Endothelial cell of umbilical vein (primary cell): Measurements from ENCODE around the gene EPHA10. TPM values are rescaled to one million over a fixed set of nuclear protein-coding genes. Genes with fewer than 3 reads are reported as not detected.

Experiments
- BruUV-seq: library from RNA; stranded (reverse); fragments of 400-500 nt; replicated peaks from 2 replicates; lab custom pipeline; 2021; lab: Mats Ljungman, UMichigan
- CTCF ChIA-PET: fragments of 300-600, 350-600 bp; sonication (Branson Sonifier 250); formaldehyde crosslinking; loops from one replicate; lab custom pipeline; 2021; ENCODE audit warnings: antibody characterized with exemption, inconsistent platforms; lab: Charles Lee
- POLR2A ChIA-PET: fragments of 300-600, 350-600 bp; sonication (Branson Sonifier 250); formaldehyde crosslinking; loops from one replicate; lab custom pipeline; 2021; ENCODE audit warnings: antibody characterized with exemption, inconsistent platforms; lab: Charles Lee
- DNase-seq: peaks from one replicate; pipeline ENCODE4 v3.0.0-alpha.2; 2011; ENCODE audit warnings: low read depth, low spot score
- FAIRE-seq: peaks from 2 replicates; lab custom pipeline; 2011; peaks lifted over from hg19 to GRCh38; lab: Jason Lieb, UNC
- H2AFZ ChIP-seq: 2 replicates; pipeline ENCODE4 v1.6.0; 2012; ENCODE audit warnings: low read depth, low read length, control low read depth, inconsistent platforms
- H3K27ac ChIP-seq: 2 replicates; pipeline ENCODE4 v1.5.1; 2011; ENCODE audit warnings: low read depth, mild to moderate bottlenecking, control low read depth, low read length, moderate library complexity; ENCODE audit not compliant: insufficient read depth
- H3K27me3 ChIP-seq, 2 experiments: 2 replicates each; pipeline versions ENCODE4 v1.6.0 to v1.6.1; 2011; ENCODE audit warnings: low read length in 2 of 2, mixed read lengths in 1 of 2; ENCODE audit not compliant: control insufficient read depth in 2 of 2, insufficient read depth in 2 of 2
- H3K36me3 ChIP-seq, 2 experiments: 2 replicates in 1 of 2; 3 replicates in 1 of 2; pipeline ENCODE4 v1.5.1; 2011; ENCODE audit warnings: low read length in 2 of 2, mild to moderate bottlenecking in 1 of 2, moderate library complexity in 1 of 2; ENCODE audit not compliant: control insufficient read depth in 2 of 2, insufficient read depth in 2 of 2; ENCODE audit errors: extremely low read depth in 1 of 2
- H3K4me1 ChIP-seq: 3 replicates; pipeline ENCODE4 v1.5.1; 2011; ENCODE audit warnings: mild to moderate bottlenecking, low read length; ENCODE audit not compliant: control insufficient read depth, insufficient read depth; ENCODE audit errors: extremely low read depth
- H3K4me2 ChIP-seq: 2 replicates; pipeline ENCODE4 v1.6.1; 2011; ENCODE audit warnings: low read length, control low read depth, mixed read lengths; ENCODE audit not compliant: insufficient read depth
- H3K4me3 ChIP-seq, 3 experiments: fragments of 200-600 bp in 1 of 3; sonication (generic), shearing (Covaris generic) in 1 of 3; replicated peaks in 1 of 3; 2 replicates each; pipeline ENCODE4 v1.5.1; 2011 to 2016; ENCODE audit warnings: control low read depth in 3 of 3, low read length in 3 of 3, mild to moderate bottlenecking in 2 of 3, inconsistent platforms in 1 of 3, low read depth in 1 of 3, moderate library complexity in 1 of 3; ENCODE audit not compliant: insufficient read depth in 1 of 3
- H3K79me2 ChIP-seq: 2 replicates; pipeline ENCODE4 v1.6.0; 2012; ENCODE audit warnings: low read length, inconsistent platforms; ENCODE audit not compliant: control insufficient read depth, insufficient read depth
- H3K9ac ChIP-seq: replicated peaks from 2 replicates; pipeline ENCODE3; 2011; ENCODE audit warnings: low read length, control low read depth; ENCODE audit not compliant: insufficient read depth; ENCODE audit errors: extremely low read depth
- H3K9me1 ChIP-seq: replicated peaks from 3 replicates; pipeline ENCODE4 v1.6.0; 2011; ENCODE audit warnings: mild to moderate bottlenecking, low read length; ENCODE audit not compliant: control insufficient read depth, insufficient read depth; ENCODE audit errors: extremely low read depth
- H3K9me3 ChIP-seq: replicated peaks from 2 replicates; pipeline ENCODE4 v1.5.1; 2012; ENCODE audit warnings: low read length, inconsistent platforms; ENCODE audit not compliant: control insufficient read depth, insufficient read depth
- H4K20me1 ChIP-seq: replicated peaks from 2 replicates; pipeline ENCODE3; 2011; ENCODE audit warnings: mild to moderate bottlenecking, low read length; ENCODE audit not compliant: control insufficient read depth, insufficient read depth; ENCODE audit errors: extremely low read depth
- EZH2 ChIP-seq: IDR thresholded peaks from 2 replicates; pipeline ENCODE4 v1.6.1; 2012; ENCODE audit warnings: borderline replicate concordance, low read depth, mild to moderate bottlenecking, moderate library complexity, low read length, inconsistent platforms; ENCODE audit not compliant: severe bottlenecking
- FOS ChIP-seq: IDR thresholded peaks from 2 replicates; pipeline ENCODE4 v1.6.1; 2011; ENCODE audit warnings: mild to moderate bottlenecking, low read length, moderate library complexity, borderline replicate concordance; ENCODE audit not compliant: insufficient read depth
- GATA2 ChIP-seq: IDR thresholded peaks from 2 replicates; pipeline ENCODE4 v1.7.0; 2011; ENCODE audit warnings: low read depth, mild to moderate bottlenecking, moderate library complexity, mixed read lengths, low read length; ENCODE audit not compliant: insufficient read length, insufficient read depth
- JUN ChIP-seq: IDR thresholded peaks from 2 replicates; pipeline ENCODE4 v1.6.1; 2011; ENCODE audit warnings: borderline replicate concordance, low read depth; ENCODE audit not compliant: insufficient read length, insufficient read depth
- MYC ChIP-seq: IDR thresholded peaks from one replicate; pipeline ENCODE4 v1.6.1; 2011; ENCODE audit warnings: mild to moderate bottlenecking, low read depth, low read length
- POLR2A ChIP-seq: IDR thresholded peaks from 2 replicates; pipeline ENCODE4 v1.6.1; 2012; ENCODE audit warnings: low read depth, mild to moderate bottlenecking, control low read depth, low read length
- POLR2AphosphoS5 ChIP-seq: IDR thresholded peaks from 2 replicates; pipeline ENCODE4 v1.6.1; 2012; ENCODE audit warnings: low read depth, mild to moderate bottlenecking, control low read depth, low read length, moderate library complexity; ENCODE audit not compliant: insufficient read depth
- dilution Hi-C: fragments of 300-500 bp; cut with MboI; formaldehyde crosslinking; loops from one replicate; pipeline ENCODE4 v1.15.0; 2019; ENCODE audit warnings: low sequenced_read_pairs; ENCODE audit not compliant: extremely low pct_ligation_motif_present
- intact Hi-C: fragments of 100-400 bp; cut with micrococcal nuclease; formaldehyde crosslinking; loops from one replicate; pipeline ENCODE4 v1.10.0; 2022
- polyA plus RNA-seq, 4 experiments: library from polyadenylated mRNA; depleted of rRNA in 3 of 4; stranded (reverse) in 3 of 4; unstranded in 1 of 4; fragments of >200 nt; gene quantifications; 2 replicates each; pipeline versions ENCODE4 v1.2.1 to v1.2.3, GENCODE V29; 2011 to 2012; ENCODE audit warnings: missing spikeins in 1 of 4
- total RNA-seq: library from RNA; stranded (reverse); gene quantifications from 2 replicates; pipeline ENCODE4 v1.2.3, GENCODE V29; 2021
- TF ChIP-seq, protein P1 (sequence below), 2 donors: IDR thresholded peaks; 1 replicate in 1 of 2; 2 replicates in 1 of 2; pipeline ENCODE4 v1.5.1; 2011; ENCODE audit warnings: low read length in 2 of 2, mild to moderate bottlenecking in 2 of 2, moderate library complexity in 2 of 2, control low read depth in 1 of 2, inconsistent platforms in 1 of 2, low read depth in 1 of 2; ENCODE audit not compliant: insufficient read depth in 1 of 2; ENCODE audit errors: extremely low read depth in 1 of 2
- TF ChIP-seq, protein P2 (sequence below): IDR thresholded peaks from 2 replicates; pipeline ENCODE4 v1.6.1; 2011; ENCODE audit not compliant: insufficient read depth, insufficient read length

The EPHA10 gene
- total and polyA plus RNA-seq, 2 donors (not counting 3 experiments of a cell fraction or from before 2014, with no cell fraction given) = not detected

DNA sequence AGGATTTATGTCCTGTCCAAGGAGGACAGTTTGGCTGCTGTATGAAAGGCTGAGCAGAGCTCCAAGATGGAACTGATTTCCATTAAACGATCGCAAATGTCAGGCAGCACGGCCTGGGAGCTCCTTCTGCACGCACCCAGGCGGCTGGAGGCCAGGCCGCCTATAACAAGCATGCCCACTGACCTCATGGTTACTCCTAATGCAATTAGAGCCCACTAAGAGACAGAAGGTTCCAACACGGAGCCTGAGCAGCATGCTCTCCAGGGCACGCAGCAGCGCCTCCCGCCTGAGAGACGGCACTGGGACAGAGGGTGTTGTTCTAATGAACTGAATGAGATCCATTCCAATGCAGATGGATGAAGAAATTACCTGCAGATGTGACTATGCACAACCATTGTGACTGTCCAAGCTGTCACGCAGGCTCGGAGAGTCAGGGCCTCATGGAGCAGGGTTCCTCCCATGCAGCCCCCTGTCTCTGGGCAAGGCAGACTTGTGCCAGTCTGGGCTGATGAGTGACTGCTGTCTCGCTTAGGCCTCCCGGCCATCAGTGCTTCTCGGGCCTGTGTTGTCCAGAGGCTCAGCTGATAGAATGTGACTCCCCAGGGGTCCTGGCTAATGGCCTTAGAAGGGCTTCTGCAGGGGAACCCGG is 97.8 kb downstream of the EPHA10 start:
- Histone ChIP-seq H3K9ac (no peak overlapping the region), H3K27ac (no peak overlapping the region), H3K9me1 (no peaks in the 10 kb centered on the region), H3K4me3 (no peak overlapping the region), H3K4me2 (no peak overlapping the region), H3K79me2 (no peaks in the 10 kb centered on the region), H3K27me3 (peaks cover 0 to 2% of the 10 kb centered on the region in 2 experiments), H3K9me3 (no peaks in the 10 kb centered on the region), H4K20me1 (no peaks in the 10 kb centered on the region), H3K36me3 (no peaks in the 10 kb centered on the region), H2AFZ (no peak overlapping the region), H3K4me1 (no peaks in the 10 kb centered on the region)
- dilution Hi-C loops (no loop called here), intact Hi-C loops (no loop called here)
- ChIA-PET CTCF (interaction anchor here (1.2 kb wide), 1 partner anchor 65 kb away, joined by 3 read pairs; no protein-coding TSS in a partner anchor), POLR2A (no interaction called here)
- DNase-seq (no peak), FAIRE-seq (no peak)
- BruUV-seq = no TSS peak
- no peak for TF ChIP-seq GATA2
- TF ChIP-seq JUN = no peak
- TF ChIP-seq, protein P1, sequence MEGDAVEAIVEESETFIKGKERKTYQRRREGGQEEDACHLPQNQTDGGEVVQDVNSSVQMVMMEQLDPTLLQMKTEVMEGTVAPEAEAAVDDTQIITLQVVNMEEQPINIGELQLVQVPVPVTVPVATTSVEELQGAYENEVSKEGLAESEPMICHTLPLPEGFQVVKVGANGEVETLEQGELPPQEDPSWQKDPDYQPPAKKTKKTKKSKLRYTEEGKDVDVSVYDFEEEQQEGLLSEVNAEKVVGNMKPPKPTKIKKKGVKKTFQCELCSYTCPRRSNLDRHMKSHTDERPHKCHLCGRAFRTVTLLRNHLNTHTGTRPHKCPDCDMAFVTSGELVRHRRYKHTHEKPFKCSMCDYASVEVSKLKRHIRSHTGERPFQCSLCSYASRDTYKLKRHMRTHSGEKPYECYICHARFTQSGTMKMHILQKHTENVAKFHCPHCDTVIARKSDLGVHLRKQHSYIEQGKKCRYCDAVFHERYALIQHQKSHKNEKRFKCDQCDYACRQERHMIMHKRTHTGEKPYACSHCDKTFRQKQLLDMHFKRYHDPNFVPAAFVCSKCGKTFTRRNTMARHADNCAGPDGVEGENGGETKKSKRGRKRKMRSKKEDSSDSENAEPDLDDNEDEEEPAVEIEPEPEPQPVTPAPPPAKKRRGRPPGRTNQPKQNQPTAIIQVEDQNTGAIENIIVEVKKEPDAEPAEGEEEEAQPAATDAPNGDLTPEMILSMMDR (IDR thresholded peaks at IDR 0.05; ENCODE audit: extremely low read depth in 1 of 2, insufficient read depth in 1 of 2, low read depth in 1 of 2, low read length in 2 of 2) = no peak
- TF ChIP-seq POLR2A = no peak
- TF ChIP-seq, protein P2, sequence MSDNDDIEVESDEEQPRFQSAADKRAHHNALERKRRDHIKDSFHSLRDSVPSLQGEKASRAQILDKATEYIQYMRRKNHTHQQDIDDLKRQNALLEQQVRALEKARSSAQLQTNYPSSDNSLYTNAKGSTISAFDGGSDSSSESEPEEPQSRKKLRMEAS = no peak
- TF ChIP-seq POLR2AphosphoS5 = no peak
- no peak for TF ChIP-seq MYC
- no peak for TF ChIP-seq EZH2
- TF ChIP-seq FOS = no peak
